Esophagus muscularis mucosa (tissue), 4 donors: ENCODE measurements around the gene VGLL4. TPM values are rescaled to one million over a fixed set of nuclear protein-coding genes. Genes with fewer than 3 reads are reported as not detected.

Source experiments
- DNase-seq: peaks from one replicate; pipeline ENCODE4 v3.0.0-alpha.2; 2017; ENCODE audit errors: extremely low spot score
- H3K27ac ChIP-seq, 4 donors: fragments of 200-600 bp; sonication (generic); replicated peaks in 1 of 4; 1 replicate in 3 of 4; 2 replicates in 1 of 4; pipeline ENCODE4 v1.5.1; 2016 to 2019; ENCODE audit warnings: mild to moderate bottlenecking in 1 of 4
- H3K27me3 ChIP-seq, 4 donors: fragments of 200-600 bp; sonication (generic); one replicate each; pipeline versions ENCODE4 v1.5.1 to v1.6.0; 2016 to 2019
- H3K36me3 ChIP-seq, 4 donors: fragments of 200-600 bp; sonication (generic); one replicate each; pipeline ENCODE4 v1.5.1; 2016 to 2019
- H3K4me1 ChIP-seq, 4 donors: fragments of 200-600 bp; sonication (generic); one replicate each; pipeline ENCODE4 v1.5.1; 2016 to 2019
- H3K4me3 ChIP-seq, 4 donors: fragments of 200-600 bp; sonication (generic); 1 replicate in 2 of 4; 2 replicates in 2 of 4; pipeline ENCODE4 v1.5.1; 2016 to 2019; ENCODE audit warnings: mild to moderate bottlenecking in 4 of 4, moderate library complexity in 1 of 4
- H3K9me3 ChIP-seq, 4 donors: fragments of 200-600 bp; sonication (generic); 1 replicate in 3 of 4; 2 replicates in 1 of 4; pipeline ENCODE4 v1.5.1; 2016 to 2019
- CTCF ChIP-seq, 3 experiments: fragments of 200-600 bp in 2 of 3; fragments of 450-650 bp in 1 of 3; sonication (generic) in 2 of 3; IDR thresholded peaks; one replicate each; pipeline ENCODE4 v1.5.1; 2017 to 2019; ENCODE audit warnings: antibody characterized with exemption in 3 of 3, mild to moderate bottlenecking in 2 of 3, moderate library complexity in 1 of 3
- EP300 ChIP-seq: sonication (generic); formaldehyde crosslinking; IDR thresholded peaks from one replicate; pipeline ENCODE4 v1.6.1; 2017; ENCODE audit warnings: antibody characterized with exemption
- POLR2A ChIP-seq: fragments of 450-650 bp; IDR thresholded peaks from one replicate; pipeline ENCODE4 v1.6.1; 2017; ENCODE audit warnings: antibody characterized with exemption, moderate library complexity, mild to moderate bottlenecking, low read depth
- POLR2AphosphoS5 ChIP-seq, 2 donors: sonication (generic); formaldehyde crosslinking; IDR thresholded peaks; one replicate each; pipeline ENCODE4 v1.6.1; 2017; ENCODE audit warnings: antibody characterized with exemption in 2 of 2
- WGBS: methylation state at CpG from one replicate; pipeline ENCODE4 v1.1.5; 2018; 5-methylcytosine and 5-hydroxymethylcytosine counted together
- intact Hi-C: fragments of 100-400 bp; cut with DNase I; formaldehyde crosslinking; loops from one replicate; pipeline ENCODE4 v1.15.1; 2023
- total RNA-seq, 4 donors: library from RNA; depleted of rRNA; stranded (reverse); fragments of >200 nt; gene quantifications; one replicate each; pipeline versions ENCODE4 v1.1.0 to v1.2.1, GENCODE V29; 2016

The VGLL4 gene
- total RNA-seq, 4 donors from 2014 or later = 51.5 to 222 (median 80.7) TPM

DNA sequence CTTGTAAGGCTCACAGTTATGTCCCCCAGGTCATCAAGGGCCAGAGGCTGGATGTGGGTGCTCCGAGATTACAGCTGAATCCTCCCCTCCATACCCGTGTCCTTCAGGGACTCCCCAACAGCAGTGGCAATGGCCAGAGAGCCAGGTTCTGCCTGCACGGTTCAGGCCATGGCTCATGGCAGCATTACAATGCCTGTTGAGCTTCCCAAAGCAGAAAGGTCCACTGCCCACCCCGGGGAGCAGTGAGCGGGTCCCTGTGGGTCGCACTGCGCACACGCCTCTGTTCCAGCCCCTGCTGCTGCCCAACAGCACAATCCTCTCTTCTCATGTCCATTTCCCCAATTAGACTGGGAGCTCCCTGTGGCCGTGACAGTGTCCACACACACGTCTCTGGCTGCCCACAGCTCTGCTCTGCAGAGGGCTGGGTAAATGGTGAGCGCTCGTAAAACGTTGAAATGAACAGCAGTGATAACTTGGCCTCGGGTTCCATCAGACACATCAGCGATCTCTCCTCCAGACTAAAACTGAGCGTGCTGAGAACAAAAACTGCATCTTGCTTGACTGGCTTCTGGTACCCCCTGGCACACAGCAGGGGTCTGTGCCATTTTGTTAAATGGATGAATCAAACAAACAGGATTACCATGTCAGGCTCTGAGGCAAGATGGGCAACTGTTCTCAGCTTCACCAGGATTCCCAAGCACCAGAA is 80.4 kb downstream of the VGLL4 start:
- H3K4me3 ChIP-seq = no peak overlapping the region
- DNase-seq = no peak
- peaks cover 51 to 85% (median 83%) of the 10 kb centered on the region in 4 donors for H3K4me1 ChIP-seq
- H3K36me3 ChIP-seq = peaks cover 3 to 65% (median 56%) of the 10 kb centered on the region in 4 donors
- 96% methylated on average over 13 of the region's 16 CpGs for WGBS
- intact Hi-C loops = no loop called here
- H3K27ac ChIP-seq = peak overlapping the region in 1 of 4 donors; percentile 70
- H3K27me3 ChIP-seq = no peaks in the 10 kb centered on the region
- TF ChIP-seq POLR2A = no peak
- TF ChIP-seq POLR2AphosphoS5 (IDR thresholded peaks at IDR 0.05) = no peak
- TF ChIP-seq CTCF (IDR thresholded peaks at IDR 0.05) = no peak
- TF ChIP-seq EP300 = no peak
- H3K9me3 ChIP-seq = no peaks in the 10 kb centered on the region

- H3K36me3 ChIP-seq = peaks cover 6 to 69% (median 58%) of the 10 kb centered on the region in 4 donors
- no peaks in the 10 kb centered on the region for H3K27me3 ChIP-seq
- peak overlapping the region; percentile 32 to 70 (median 48) for H3K27ac ChIP-seq
- H3K4me3 ChIP-seq = no peak overlapping the region
- no peak for DNase-seq
- no peaks in the 10 kb centered on the region for H3K9me3 ChIP-seq
- WGBS = 87% methylated on average over 12 of the region's 17 CpGs
- H3K4me1 ChIP-seq = peaks cover 51 to 84% (median 82%) of the 10 kb centered on the region in 4 donors
- no peak for TF ChIP-seq POLR2AphosphoS5 (IDR thresholded peaks at IDR 0.05)
- no peak for TF ChIP-seq CTCF (IDR thresholded peaks at IDR 0.05)
- TF ChIP-seq POLR2A = no peak
- TF ChIP-seq EP300 = no peak
- intact Hi-C loops = no loop called here
Measured at GRCh38 chr3:11562277-11562881, 81.3 kb downstream of the VGLL4 start.

GRCh38 chr3:11560746-11561145 is 83.0 kb downstream of the VGLL4 start:
- WGBS = 81% methylated on average over 4 of the region's 12 CpGs
- peaks cover 6 to 63% (median 50%) of the 10 kb centered on the region in 4 donors for H3K36me3 ChIP-seq
- no peaks in the 10 kb centered on the region for H3K27me3 ChIP-seq
- H3K4me3 ChIP-seq = no peak overlapping the region
- peak overlapping the region; percentile 32 to 70 (median 48) for H3K27ac ChIP-seq
- H3K4me1 ChIP-seq = peaks cover 65 to 88% (median 84%) of the 10 kb centered on the region in 4 donors
- no peaks in the 10 kb centered on the region for H3K9me3 ChIP-seq
- TF ChIP-seq POLR2AphosphoS5 (IDR thresholded peaks at IDR 0.05) = no peak
- TF ChIP-seq POLR2A = no peak
- no peak for TF ChIP-seq CTCF (IDR thresholded peaks at IDR 0.05)
- no peak for TF ChIP-seq EP300
- no peak for DNase-seq
- intact Hi-C loops = no loop called here

DNA sequence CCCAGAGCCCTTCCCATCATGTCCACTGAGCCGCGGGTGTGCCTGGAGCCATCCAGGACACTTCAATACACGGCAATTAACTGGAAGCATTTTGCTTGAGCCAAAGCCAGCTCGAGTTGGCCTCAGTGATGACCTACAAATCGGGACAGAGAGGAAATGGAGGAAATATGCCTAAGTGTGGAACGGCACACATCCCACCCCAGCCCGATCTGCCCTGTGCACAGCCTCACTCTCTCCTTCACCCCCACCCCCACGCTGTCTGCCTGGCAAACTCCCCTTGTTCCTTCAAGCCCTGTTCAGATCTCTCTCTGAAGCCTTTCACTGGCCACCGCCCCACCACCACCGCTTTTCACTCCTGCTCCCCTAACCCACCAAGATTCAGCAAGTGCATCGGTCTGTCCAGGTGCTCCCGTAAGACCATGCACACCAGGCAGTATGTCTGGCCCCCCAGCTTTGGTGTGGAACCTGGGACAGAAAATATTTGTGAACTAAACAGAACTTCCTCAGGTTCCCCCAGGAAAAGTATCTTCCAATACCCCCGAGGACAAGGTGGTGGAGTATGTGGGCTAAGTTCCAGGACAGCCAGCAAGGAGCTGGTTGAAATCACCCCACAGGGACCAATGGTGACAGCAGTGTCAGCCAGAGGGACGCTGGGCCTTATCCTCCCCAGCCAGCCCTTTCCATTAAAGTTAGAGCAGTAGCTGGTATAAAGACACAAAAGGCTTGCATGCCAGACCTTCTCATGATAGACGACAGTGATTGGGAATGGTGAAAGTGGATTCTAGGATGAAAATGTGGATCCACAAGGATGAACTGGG is 83.7 kb downstream of the VGLL4 start:
- DNase-seq = no peak
- 72% methylated on average over 15 of the region's 15 CpGs for WGBS
- TF ChIP-seq POLR2A = no peak
- intact Hi-C loops = no loop called here
- Histone ChIP-seq H3K36me3 (peaks cover 6 to 63% (median 49%) of the 10 kb centered on the region in 4 donors), H3K4me3 (no peak overlapping the region), H3K9me3 (no peaks in the 10 kb centered on the region), H3K4me1 (peaks cover 72 to 92% (median 87%) of the 10 kb centered on the region in 4 donors), H3K27ac (peak overlapping the region; percentile 32 to 70 (median 48)), H3K27me3 (no peaks in the 10 kb centered on the region)
